Astrocyte (in vitro differentiated cells and primary cell): ENCODE data around the gene STMN3.

Source experiments
- EZH2 ChIP-seq: IDR thresholded peaks from 2 replicates; pipeline ENCODE4 v1.6.1; 2012; ENCODE audit warnings: mild to moderate bottlenecking, low read length, inconsistent platforms; ENCODE audit not compliant: insufficient read depth
- TF ChIP-seq, protein P1 (sequence below): IDR thresholded peaks from 2 replicates; pipeline ENCODE4 v1.5.1; 2011; ENCODE audit warnings: low read depth, mild to moderate bottlenecking, inconsistent platforms, low read length, moderate library complexity; ENCODE audit not compliant: insufficient read depth

DNA sequence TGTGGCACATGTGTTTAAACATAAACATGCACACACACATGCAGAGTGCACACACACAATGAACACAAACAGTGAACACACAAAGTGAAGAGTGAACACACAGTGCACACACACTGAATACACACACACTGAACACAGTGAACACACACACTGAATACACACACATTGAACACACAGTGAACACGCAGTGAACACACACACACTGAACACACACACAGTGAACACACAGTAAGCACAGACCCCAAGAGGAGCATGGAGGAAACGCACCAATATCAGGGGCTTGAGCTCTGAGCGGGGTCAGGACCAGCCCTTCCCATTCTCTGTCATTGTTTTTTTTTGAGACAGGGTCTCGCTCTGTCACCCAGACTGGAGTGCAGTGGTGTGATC lies 62.1 kb downstream of the STMN3 start:
- TF ChIP-seq, protein P1, sequence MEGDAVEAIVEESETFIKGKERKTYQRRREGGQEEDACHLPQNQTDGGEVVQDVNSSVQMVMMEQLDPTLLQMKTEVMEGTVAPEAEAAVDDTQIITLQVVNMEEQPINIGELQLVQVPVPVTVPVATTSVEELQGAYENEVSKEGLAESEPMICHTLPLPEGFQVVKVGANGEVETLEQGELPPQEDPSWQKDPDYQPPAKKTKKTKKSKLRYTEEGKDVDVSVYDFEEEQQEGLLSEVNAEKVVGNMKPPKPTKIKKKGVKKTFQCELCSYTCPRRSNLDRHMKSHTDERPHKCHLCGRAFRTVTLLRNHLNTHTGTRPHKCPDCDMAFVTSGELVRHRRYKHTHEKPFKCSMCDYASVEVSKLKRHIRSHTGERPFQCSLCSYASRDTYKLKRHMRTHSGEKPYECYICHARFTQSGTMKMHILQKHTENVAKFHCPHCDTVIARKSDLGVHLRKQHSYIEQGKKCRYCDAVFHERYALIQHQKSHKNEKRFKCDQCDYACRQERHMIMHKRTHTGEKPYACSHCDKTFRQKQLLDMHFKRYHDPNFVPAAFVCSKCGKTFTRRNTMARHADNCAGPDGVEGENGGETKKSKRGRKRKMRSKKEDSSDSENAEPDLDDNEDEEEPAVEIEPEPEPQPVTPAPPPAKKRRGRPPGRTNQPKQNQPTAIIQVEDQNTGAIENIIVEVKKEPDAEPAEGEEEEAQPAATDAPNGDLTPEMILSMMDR = no peak
- TF ChIP-seq EZH2 = no peak
